Measurements from ENCODE around the gene SLC6A18. TPM values are rescaled to one million over a fixed set of nuclear protein-coding genes. Genes with fewer than 3 reads are reported as not detected.
A peak's percentile ranks its signal among the peaks of the same experiment; 100 is the strongest.

SLC6A18 gene
- total and polyA plus RNA-seq, 12 donors = not detected

DNA sequence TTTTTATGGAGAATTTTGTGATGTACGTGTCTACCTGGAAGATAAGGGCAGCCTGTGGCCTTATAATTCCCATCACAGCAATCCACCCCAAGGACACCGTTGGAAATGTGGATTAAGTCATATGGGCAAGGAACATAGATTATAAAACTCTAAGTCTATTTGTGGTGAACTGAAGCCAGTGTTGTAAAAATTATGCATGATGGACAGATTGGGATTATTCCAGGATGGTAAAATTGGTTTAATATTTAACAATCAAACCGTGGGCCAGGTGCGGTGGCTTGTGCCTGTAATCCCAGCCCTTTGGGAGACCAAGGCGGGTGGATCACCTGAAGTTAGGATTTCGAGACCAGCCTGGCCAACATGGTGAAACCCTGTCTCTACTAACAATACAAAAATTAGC, 36.7 kb upstream of the SLC6A18 start:
- intact Hi-C loops (cut with DNase I) = no loop called here
- peaks cover 0 to 44% (median 34%) of the 10 kb centered on the region in 7 donors for H3K27me3 ChIP-seq
- peaks cover 0 to 13% (median 0%) of the 10 kb centered on the region in 9 donors for H3K4me1 ChIP-seq
- TF ChIP-seq, protein P1, sequence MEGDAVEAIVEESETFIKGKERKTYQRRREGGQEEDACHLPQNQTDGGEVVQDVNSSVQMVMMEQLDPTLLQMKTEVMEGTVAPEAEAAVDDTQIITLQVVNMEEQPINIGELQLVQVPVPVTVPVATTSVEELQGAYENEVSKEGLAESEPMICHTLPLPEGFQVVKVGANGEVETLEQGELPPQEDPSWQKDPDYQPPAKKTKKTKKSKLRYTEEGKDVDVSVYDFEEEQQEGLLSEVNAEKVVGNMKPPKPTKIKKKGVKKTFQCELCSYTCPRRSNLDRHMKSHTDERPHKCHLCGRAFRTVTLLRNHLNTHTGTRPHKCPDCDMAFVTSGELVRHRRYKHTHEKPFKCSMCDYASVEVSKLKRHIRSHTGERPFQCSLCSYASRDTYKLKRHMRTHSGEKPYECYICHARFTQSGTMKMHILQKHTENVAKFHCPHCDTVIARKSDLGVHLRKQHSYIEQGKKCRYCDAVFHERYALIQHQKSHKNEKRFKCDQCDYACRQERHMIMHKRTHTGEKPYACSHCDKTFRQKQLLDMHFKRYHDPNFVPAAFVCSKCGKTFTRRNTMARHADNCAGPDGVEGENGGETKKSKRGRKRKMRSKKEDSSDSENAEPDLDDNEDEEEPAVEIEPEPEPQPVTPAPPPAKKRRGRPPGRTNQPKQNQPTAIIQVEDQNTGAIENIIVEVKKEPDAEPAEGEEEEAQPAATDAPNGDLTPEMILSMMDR (IDR thresholded peaks at IDR 0.05) = no peak
- DNase-seq (no peak), ATAC-seq (no peak)
- H3K9me3 ChIP-seq = no peaks in the 10 kb centered on the region
- H3K36me3 ChIP-seq = no peaks in the 10 kb centered on the region
- 57 to 75% methylated on average over 6 of the region's 6 CpGs for WGBS, 2 donors
- H3K4me3 ChIP-seq = no peak overlapping the region
- H3K27ac ChIP-seq = no peak overlapping the region

GRCh38 chr5:1189269-1189668, 35.9 kb upstream of the SLC6A18 start:
- ATAC-seq = no peak
- Histone ChIP-seq H3K36me3 (no peaks in the 10 kb centered on the region), H3K4me3 (no peak overlapping the region), H3K4me1 (peaks cover 0 to 9% (median 0%) of the 10 kb centered on the region in 9 donors), H3K27me3 (peaks cover 0 to 44% (median 34%) of the 10 kb centered on the region in 7 donors), H3K27ac (no peak overlapping the region), H3K9me3 (no peaks in the 10 kb centered on the region)
- peak in 1 of 2 donors; percentile 4 for DNase-seq
- TF ChIP-seq, protein P1 (IDR thresholded peaks at IDR 0.05) = no peak
- WGBS, 2 donors = 87 to 90% methylated on average over 10 of the region's 10 CpGs
- intact Hi-C loops (cut with DNase I) = no loop called here

- intact Hi-C loops (cut with DNase I) = no loop called here
- TF ChIP-seq, protein P1 (IDR thresholded peaks at IDR 0.05) = no peak
- H3K4me1 ChIP-seq = peaks cover 0 to 8% (median 0%) of the 10 kb centered on the region in 9 donors
- DNase-seq (no peak), ATAC-seq (no peak)
- no peak overlapping the region for H3K27ac ChIP-seq
- H3K27me3 ChIP-seq = peaks cover 0 to 45% (median 37%) of the 10 kb centered on the region in 7 donors
- H3K9me3 ChIP-seq = no peaks in the 10 kb centered on the region
- no peak overlapping the region for H3K4me3 ChIP-seq
- 66 to 72% methylated on average over 12 of the region's 12 CpGs for WGBS, 2 donors
- no peaks in the 10 kb centered on the region for H3K36me3 ChIP-seq
Observed at GRCh38 chr5:1190278-1190677, 34.9 kb upstream of the SLC6A18 start.

DNA sequence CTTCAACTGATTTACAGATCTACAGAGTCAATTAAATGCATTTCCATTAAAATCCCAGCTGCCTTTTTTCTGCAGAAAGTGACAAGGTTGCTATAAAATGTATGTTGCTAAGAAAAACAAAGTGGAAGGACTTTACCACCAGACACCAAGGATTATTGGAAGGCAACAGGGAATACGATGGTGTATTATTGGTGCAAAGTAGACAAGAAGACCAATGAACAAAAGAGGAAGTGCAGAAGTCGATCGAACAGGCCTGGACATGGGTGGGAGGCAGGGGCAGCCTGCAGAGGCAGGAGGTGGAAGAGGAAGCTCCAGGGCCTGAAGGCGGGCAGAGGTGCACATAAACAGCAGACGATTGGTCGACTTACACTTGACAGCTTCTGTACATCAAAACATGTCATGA, 34.3 kb upstream of the SLC6A18 start:
- Histone ChIP-seq H3K4me1 (peaks cover 0 to 3% (median 0%) of the 10 kb centered on the region in 9 donors), H3K9me3 (no peaks in the 10 kb centered on the region), H3K4me3 (no peak overlapping the region), H3K27me3 (peaks cover 0 to 45% (median 37%) of the 10 kb centered on the region in 7 donors), H3K27ac (no peak overlapping the region), H3K36me3 (no peaks in the 10 kb centered on the region)
- 21 to 45% methylated on average over 6 of the region's 6 CpGs for WGBS, 2 donors
- DNase-seq (peak in 1 of 2 donors; percentile 4), ATAC-seq (no peak)
- intact Hi-C loops (cut with DNase I) = no loop called here
- TF ChIP-seq, protein P1 (IDR thresholded peaks at IDR 0.05) = no peak

Data from heart right ventricle (tissue), 16 donors.